Mesothelial cell of epicardium (in vitro differentiated cells): ENCODE data around the gene SLC41A3. TPM values are rescaled to one million over a fixed set of nuclear protein-coding genes. Genes with fewer than 3 reads are reported as not detected.

Source experiments
- DNase-seq, 2 experiments: peaks; one replicate each; pipeline ENCODE4 v3.0.0; 2021; ENCODE audit warnings: low spot score in 2 of 2; ENCODE audit not compliant: unreplicated experiment in 2 of 2
- H3K27ac Mint-ChIP-seq: 2 replicates; pipeline ENCODE4 v1.8.0; 2021; ENCODE audit warnings: mixed read lengths
- H3K27me3 Mint-ChIP-seq: 2 replicates; pipeline ENCODE4 v1.8.0; 2021; ENCODE audit warnings: low read depth, mixed read lengths
- H3K36me3 Mint-ChIP-seq: 2 replicates; pipeline ENCODE4 v1.8.0; 2021; ENCODE audit warnings: mixed read lengths
- H3K4me1 Mint-ChIP-seq: 2 replicates; pipeline ENCODE4 v1.8.0; 2021; ENCODE audit warnings: mixed read lengths
- H3K4me3 Mint-ChIP-seq: 2 replicates; pipeline ENCODE4 v1.8.0; 2021; ENCODE audit warnings: mild to moderate bottlenecking, moderate library complexity, mixed read lengths
- H3K9me3 Mint-ChIP-seq: 2 replicates; pipeline ENCODE4 v1.8.0; 2021; ENCODE audit warnings: mixed read lengths
- CTCF ChIP-seq: fragments of 200-600 bp; sonication (generic); IDR thresholded peaks from one replicate; pipeline ENCODE4 v1.5.0; 2021; ENCODE audit warnings: antibody characterized with exemption; ENCODE audit not compliant: unreplicated experiment
- total RNA-seq: library from RNA; stranded (reverse); gene quantifications from 3 replicates; pipeline ENCODE4 v1.2.1, GENCODE V29; 2021

SLC41A3 gene
- total RNA-seq, 1 donor from 2014 or later = 58.7 TPM

- DNase-seq = peak in 1 of 2 experiments; percentile 36
- Mint-ChIP-seq H3K9me3 (no peaks in the 10 kb centered on the region), H3K27me3 (no peaks in the 10 kb centered on the region), H3K4me1 (peaks cover 2% of the 10 kb centered on the region), H3K4me3 (no peak overlapping the region), H3K36me3 (no peaks in the 10 kb centered on the region), H3K27ac (no peak overlapping the region)
- TF ChIP-seq CTCF = no peak
Measured at GRCh38 chr3:126104742-126105605, 21.1 kb upstream of the SLC41A3 start.

- Mint-ChIP-seq H3K9me3 (no peaks in the 10 kb centered on the region), H3K27ac (no peak overlapping the region), H3K4me3 (no peak overlapping the region), H3K4me1 (peaks cover 2% of the 10 kb centered on the region), H3K27me3 (no peaks in the 10 kb centered on the region), H3K36me3 (no peaks in the 10 kb centered on the region)
- peak in 1 of 2 experiments; percentile 31 for DNase-seq
- no peak for TF ChIP-seq CTCF
Measured at GRCh38 chr3:126104028-126104635, 20.2 kb upstream of the SLC41A3 start.

- Mint-ChIP-seq H3K27ac (no peak overlapping the region), H3K4me1 (peaks cover 2% of the 10 kb centered on the region), H3K27me3 (no peaks in the 10 kb centered on the region), H3K36me3 (no peaks in the 10 kb centered on the region), H3K4me3 (no peak overlapping the region), H3K9me3 (no peaks in the 10 kb centered on the region)
- no peak for TF ChIP-seq CTCF
- peak in 1 of 2 experiments; percentile 35 for DNase-seq
Measured at GRCh38 chr3:126103121-126104027, 19.4 kb upstream of the SLC41A3 start.

GRCh38 chr3:126102530-126102951 is 18.6 kb upstream of the SLC41A3 start:
- TF ChIP-seq CTCF = no peak
- Mint-ChIP-seq H3K9me3 (peaks cover 3% of the 10 kb centered on the region), H3K27ac (no peak overlapping the region), H3K4me3 (no peak overlapping the region), H3K36me3 (no peaks in the 10 kb centered on the region), H3K4me1 (peaks cover 2% of the 10 kb centered on the region), H3K27me3 (no peaks in the 10 kb centered on the region)
- peak in 1 of 2 experiments; percentile 10 for DNase-seq

GRCh38 chr3:126102011-126102410 is 18.1 kb upstream of the SLC41A3 start:
- H3K36me3 Mint-ChIP-seq = no peaks in the 10 kb centered on the region
- H3K27ac Mint-ChIP-seq = no peak overlapping the region
- peak in 1 of 2 experiments; percentile 31 for DNase-seq
- no peak overlapping the region for H3K4me3 Mint-ChIP-seq
- H3K4me1 Mint-ChIP-seq = peaks cover 2% of the 10 kb centered on the region
- H3K27me3 Mint-ChIP-seq = no peaks in the 10 kb centered on the region
- peaks cover 9% of the 10 kb centered on the region for H3K9me3 Mint-ChIP-seq
- TF ChIP-seq CTCF = no peak
